Spleen (tissue), 11 donors: ENCODE results near the gene ITGBL1. TPM values are rescaled to one million over a fixed set of nuclear protein-coding genes. Genes with fewer than 3 reads are reported as not detected.

Experiments
- DNase-seq: peaks from one replicate; pipeline ENCODE4 v3.0.0-alpha.2; 2020
- H3K27ac ChIP-seq, 8 donors: fragments of 200-600 bp; sonication (generic) in 7 of 8; 1 replicate in 4 of 8; 2 replicates in 4 of 8; pipeline versions ENCODE4 v1.5.0 to v1.8.0; 2016 to 2021; ENCODE audit warnings: inconsistent platforms in 4 of 8, mild to moderate bottlenecking in 4 of 8, moderate library complexity in 1 of 8
- H3K27me3 ChIP-seq, 7 donors: fragments of 200-600 bp; sonication (generic) in 6 of 7; replicated peaks in 1 of 7; 1 replicate in 4 of 7; 2 replicates in 3 of 7; pipeline versions ENCODE4 v1.5.0 to v1.8.0; 2016 to 2021; ENCODE audit warnings: inconsistent platforms in 3 of 7, mild to moderate bottlenecking in 1 of 7
- H3K36me3 ChIP-seq, 6 donors: fragments of 200-600 bp; sonication (generic) in 5 of 6; 1 replicate in 4 of 6; 2 replicates in 2 of 6; pipeline versions ENCODE4 v1.5.0 to v1.8.0; 2016 to 2021; ENCODE audit warnings: inconsistent platforms in 2 of 6
- H3K4me1 ChIP-seq, 6 donors: fragments of 200-600 bp; sonication (generic) in 5 of 6; 1 replicate in 3 of 6; 2 replicates in 3 of 6; pipeline versions ENCODE4 v1.5.0 to v1.8.0; 2016 to 2021; ENCODE audit warnings: inconsistent platforms in 3 of 6
- H3K4me3 ChIP-seq, 8 donors: fragments of 200-600 bp; sonication (generic) in 7 of 8; 1 replicate in 4 of 8; 2 replicates in 4 of 8; pipeline versions ENCODE4 v1.5.0 to v1.8.0; 2016 to 2021; ENCODE audit warnings: inconsistent platforms in 4 of 8, mild to moderate bottlenecking in 4 of 8, moderate library complexity in 2 of 8
- H3K9me3 ChIP-seq, 8 donors: fragments of 200-600 bp; sonication (generic) in 7 of 8; 1 replicate in 4 of 8; 2 replicates in 4 of 8; pipeline versions ENCODE4 v1.5.0 to v1.8.0; 2016 to 2021; ENCODE audit warnings: inconsistent platforms in 4 of 8
- POLR2A ChIP-seq, 3 donors: fragments of 450-650 bp; IDR thresholded peaks; one replicate each; pipeline ENCODE4 v1.5.1; 2017; ENCODE audit warnings: antibody characterized with exemption in 3 of 3, mild to moderate bottlenecking in 1 of 3
- POLR2AphosphoS5 ChIP-seq, 3 donors: sonication (generic); formaldehyde crosslinking; IDR thresholded peaks; one replicate each; pipeline ENCODE4 v1.5.1; 2017; ENCODE audit warnings: antibody characterized with exemption in 3 of 3
- WGBS, 5 donors: extraction: QIAGEN DNeasy Blood & Tissue Kit in 3 of 5; methylation state at CpG; one replicate each; pipeline versions ENCODE4 v1.1.5 to v1.1.7; 2013 to 2018; 5-methylcytosine and 5-hydroxymethylcytosine counted together
- intact Hi-C: fragments of 100-400 bp; cut with DNase I; formaldehyde crosslinking; loops from one replicate; pipeline ENCODE4 v1.15.0; 2023; ENCODE audit warnings: low total_unique reads
- polyA plus RNA-seq, 3 donors: library from polyadenylated mRNA; stranded (reverse); fragments of 200-250 nt; gene quantifications; one replicate each; pipeline ENCODE4 v1.2.1, GENCODE V29; 2013
- total RNA-seq, 7 donors: library from RNA; depleted of rRNA in 3 of 7; stranded (reverse); fragments of >200 nt in 3 of 7; fragmentation: NEBNext Ultra II Directional in 4 of 7; extraction: Animal tissue kit (Norgen Biotek cat#: 25700) in 4 of 7; gene quantifications; one replicate each; pipeline versions ENCODE4 v1.1.0 to v1.2.1, GENCODE V29; 2016 to 2021
- TF ChIP-seq, protein P1 (sequence below), 11 experiments: fragments of 200-600 bp in 7 of 11; fragments of 450-650 bp in 4 of 11; sonication (generic) in 4 of 11; IDR thresholded peaks in 8 of 11; conservative IDR thresholded peaks in 3 of 11; 1 replicate in 7 of 11; 2 replicates in 4 of 11; pipeline versions ENCODE4 v1.4.0 to v1.8.0; 2016 to 2021; ENCODE audit warnings: antibody characterized with exemption in 11 of 11, inconsistent platforms in 4 of 11, mild to moderate bottlenecking in 1 of 11
- donor health status: healthy with polysubstance abuse.
- donor health status: DM: no; HTN: no; CAD: no; lungs with moderate emphysema.
- donor health status: DM: no; HTN: no; CAD: no.
- donor health status: Bipolar disorder and iron deficiency.
- donor health status: healthy.
- donor health status: DM: no; HTN: no; CAD: no.
- donor health status: DM: yes; HTN: yes; CAD: no.

Gene ITGBL1
- total and polyA plus RNA-seq, 10 donors = 0.48 to 1.6 (median 0.97) TPM; not detected in 1

DNA sequence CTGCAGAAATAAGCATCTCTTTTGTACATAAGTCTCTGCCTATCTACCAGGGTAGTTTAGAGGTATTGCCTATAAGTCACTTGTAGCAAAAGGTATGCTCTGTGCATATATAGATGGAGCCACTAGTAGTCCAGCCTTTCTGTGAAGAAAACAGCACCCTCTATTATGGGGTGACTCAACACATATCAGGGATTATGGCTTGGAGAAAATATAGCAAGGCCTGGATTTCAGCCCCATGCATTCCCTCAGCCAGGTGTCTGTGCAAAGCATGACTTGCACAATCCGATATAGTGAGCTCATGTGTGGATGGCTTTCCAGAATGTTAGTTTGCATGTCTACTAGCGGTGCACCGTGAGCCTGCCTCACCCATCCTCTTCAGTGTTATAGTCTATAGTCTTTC lies 22.7 kb upstream of the ITGBL1 start:
- no peak overlapping the region for H3K27ac ChIP-seq
- no peak overlapping the region for H3K4me3 ChIP-seq
- peaks cover 0 to 4% (median 0%) of the 10 kb centered on the region in 7 donors for H3K27me3 ChIP-seq
- intact Hi-C loops = no loop called here
- H3K36me3 ChIP-seq = no peaks in the 10 kb centered on the region
- no peak for DNase-seq
- H3K4me1 ChIP-seq = no peaks in the 10 kb centered on the region
- WGBS, 5 donors = 85 to 92% (median 88%) methylated on average over 3 of the region's 3 CpGs
- H3K9me3 ChIP-seq = no peaks in the 10 kb centered on the region
- TF ChIP-seq, protein P1, sequence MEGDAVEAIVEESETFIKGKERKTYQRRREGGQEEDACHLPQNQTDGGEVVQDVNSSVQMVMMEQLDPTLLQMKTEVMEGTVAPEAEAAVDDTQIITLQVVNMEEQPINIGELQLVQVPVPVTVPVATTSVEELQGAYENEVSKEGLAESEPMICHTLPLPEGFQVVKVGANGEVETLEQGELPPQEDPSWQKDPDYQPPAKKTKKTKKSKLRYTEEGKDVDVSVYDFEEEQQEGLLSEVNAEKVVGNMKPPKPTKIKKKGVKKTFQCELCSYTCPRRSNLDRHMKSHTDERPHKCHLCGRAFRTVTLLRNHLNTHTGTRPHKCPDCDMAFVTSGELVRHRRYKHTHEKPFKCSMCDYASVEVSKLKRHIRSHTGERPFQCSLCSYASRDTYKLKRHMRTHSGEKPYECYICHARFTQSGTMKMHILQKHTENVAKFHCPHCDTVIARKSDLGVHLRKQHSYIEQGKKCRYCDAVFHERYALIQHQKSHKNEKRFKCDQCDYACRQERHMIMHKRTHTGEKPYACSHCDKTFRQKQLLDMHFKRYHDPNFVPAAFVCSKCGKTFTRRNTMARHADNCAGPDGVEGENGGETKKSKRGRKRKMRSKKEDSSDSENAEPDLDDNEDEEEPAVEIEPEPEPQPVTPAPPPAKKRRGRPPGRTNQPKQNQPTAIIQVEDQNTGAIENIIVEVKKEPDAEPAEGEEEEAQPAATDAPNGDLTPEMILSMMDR (IDR thresholded peaks at IDR 0.05 in 8 of 11, conservative IDR thresholded peaks at IDR 0.05 in 3 of 11) = no peak
- TF ChIP-seq POLR2A (IDR thresholded peaks at IDR 0.05) (no peak), POLR2AphosphoS5 (IDR thresholded peaks at IDR 0.05) (no peak)

DNA sequence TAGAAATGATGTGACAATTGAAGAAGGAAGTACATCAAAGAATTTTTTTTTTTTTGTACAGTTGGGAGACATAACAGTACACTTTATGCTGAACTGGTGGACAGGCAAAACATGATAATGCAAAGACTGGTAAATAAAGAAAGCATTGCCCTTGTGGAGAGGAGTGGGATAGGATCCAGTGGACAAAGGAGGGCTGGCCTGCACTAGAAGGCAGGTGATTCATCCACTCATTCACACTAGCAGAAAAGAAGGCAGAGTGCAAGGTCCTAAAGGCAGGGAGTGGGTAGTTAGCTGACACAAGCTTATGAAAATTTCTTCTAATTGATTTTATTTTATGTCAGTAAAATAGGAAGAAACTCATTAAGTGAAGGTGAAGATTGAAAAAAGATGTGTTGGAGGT lies 18.6 kb upstream of the ITGBL1 start:
- H3K4me3 ChIP-seq = no peak overlapping the region
- no peaks in the 10 kb centered on the region for H3K36me3 ChIP-seq
- no peaks in the 10 kb centered on the region for H3K9me3 ChIP-seq
- TF ChIP-seq POLR2AphosphoS5 (IDR thresholded peaks at IDR 0.05) (no peak), POLR2A (IDR thresholded peaks at IDR 0.05) (no peak)
- TF ChIP-seq, protein P1 (IDR thresholded peaks at IDR 0.05 in 8 of 11, conservative IDR thresholded peaks at IDR 0.05 in 3 of 11) = no peak
- peaks cover 0 to 4% (median 0%) of the 10 kb centered on the region in 7 donors for H3K27me3 ChIP-seq
- no peak overlapping the region for H3K27ac ChIP-seq
- no peaks in the 10 kb centered on the region for H3K4me1 ChIP-seq
- DNase-seq = no peak
- intact Hi-C loops = no loop called here

DNA sequence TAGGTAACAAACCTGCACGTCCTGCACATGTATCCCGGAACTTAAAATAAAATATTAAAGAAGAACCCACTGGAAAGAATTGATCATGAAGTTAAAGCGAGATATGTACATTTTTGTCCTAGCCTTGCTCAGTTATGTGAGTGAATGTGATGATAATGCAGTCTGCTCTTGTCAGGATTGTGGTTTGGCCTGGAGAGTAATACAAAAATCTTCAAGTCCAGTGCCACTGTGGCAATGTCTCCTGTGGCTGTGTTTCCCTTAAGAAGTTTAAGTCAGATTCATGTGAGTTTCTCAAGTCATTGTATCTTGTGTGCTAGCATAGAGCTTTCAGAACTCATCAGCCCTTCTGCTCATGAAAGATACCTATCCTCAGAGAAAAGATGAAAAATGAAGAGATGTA lies 18.0 kb upstream of the ITGBL1 start:
- H3K27me3 ChIP-seq = peaks cover 0 to 4% (median 0%) of the 10 kb centered on the region in 7 donors
- DNase-seq = no peak
- H3K27ac ChIP-seq = no peak overlapping the region
- intact Hi-C loops = no loop called here
- no peak for TF ChIP-seq POLR2AphosphoS5 (IDR thresholded peaks at IDR 0.05)
- TF ChIP-seq POLR2A (IDR thresholded peaks at IDR 0.05) = no peak
- TF ChIP-seq, protein P1 (IDR thresholded peaks at IDR 0.05 in 8 of 11, conservative IDR thresholded peaks at IDR 0.05 in 3 of 11) = no peak
- no peak overlapping the region for H3K4me3 ChIP-seq
- no peaks in the 10 kb centered on the region for H3K36me3 ChIP-seq
- H3K4me1 ChIP-seq = no peaks in the 10 kb centered on the region
- 78 to 94% (median 83%) methylated on average over 3 of the region's 3 CpGs for WGBS, 5 donors
- H3K9me3 ChIP-seq = no peaks in the 10 kb centered on the region

DNA sequence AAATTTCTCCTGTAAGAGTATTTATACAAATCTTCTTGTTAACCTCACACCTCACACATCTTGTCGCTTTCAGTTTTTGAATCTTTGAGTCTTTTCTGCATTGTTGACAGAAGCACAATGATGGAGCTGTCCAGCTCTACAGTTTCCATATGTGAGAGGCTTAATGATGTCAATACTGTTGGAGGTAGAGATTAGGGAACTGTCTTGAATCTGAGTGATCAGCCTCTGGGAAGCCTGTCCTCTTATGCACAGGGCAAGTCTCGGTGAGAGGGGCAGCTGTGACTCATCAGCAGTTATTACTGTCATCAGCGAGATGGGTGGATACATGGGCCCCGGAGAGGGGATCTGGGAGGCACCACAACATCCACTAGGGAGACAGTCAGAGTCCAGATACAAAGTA lies 4.6 kb upstream of the ITGBL1 start:
- no peaks in the 10 kb centered on the region for H3K9me3 ChIP-seq
- no peak for DNase-seq
- intact Hi-C loops = no loop called here
- H3K27ac ChIP-seq = no peak overlapping the region
- TF ChIP-seq, protein P1 (IDR thresholded peaks at IDR 0.05 in 8 of 11, conservative IDR thresholded peaks at IDR 0.05 in 3 of 11) = no peak
- TF ChIP-seq POLR2A (IDR thresholded peaks at IDR 0.05) (no peak), POLR2AphosphoS5 (IDR thresholded peaks at IDR 0.05) (no peak)
- peaks cover 0 to 7% (median 0%) of the 10 kb centered on the region in 7 donors for H3K27me3 ChIP-seq
- no peak overlapping the region for H3K4me3 ChIP-seq
- H3K36me3 ChIP-seq = no peaks in the 10 kb centered on the region
- WGBS, 5 donors = 56 to 75% (median 63%) methylated on average over 4 of the region's 4 CpGs
- peaks cover 0 to 4% (median 0%) of the 10 kb centered on the region in 6 donors for H3K4me1 ChIP-seq
